ENCODE results near the gene TMEM178A. TPM values are rescaled to one million over a fixed set of nuclear protein-coding genes. Genes with fewer than 3 reads are reported as not detected.

Gene TMEM178A
- total RNA-seq, 1 donor from 2014 or later = 2.9 TPM

DNA sequence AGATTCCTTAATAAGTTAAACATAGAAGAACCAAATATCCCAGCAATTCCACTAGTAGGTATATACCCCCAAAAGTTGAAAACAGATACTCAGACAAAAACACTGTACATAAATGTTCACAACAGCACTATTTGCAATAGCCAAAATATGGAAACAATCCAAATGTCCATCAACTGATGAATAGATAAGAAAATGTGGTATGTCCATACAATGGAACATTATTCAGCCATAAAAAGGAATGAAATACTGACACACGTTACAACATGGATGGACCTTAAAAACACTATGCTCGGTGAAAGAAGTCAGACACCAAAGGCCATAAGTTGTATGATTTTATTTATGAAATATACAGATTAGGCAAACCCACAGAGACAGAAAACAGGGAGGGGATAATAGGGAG, 12.5 kb downstream of the TMEM178A start:
- no peak for DNase-seq (ENCODE audit: low spot score)

DNA sequence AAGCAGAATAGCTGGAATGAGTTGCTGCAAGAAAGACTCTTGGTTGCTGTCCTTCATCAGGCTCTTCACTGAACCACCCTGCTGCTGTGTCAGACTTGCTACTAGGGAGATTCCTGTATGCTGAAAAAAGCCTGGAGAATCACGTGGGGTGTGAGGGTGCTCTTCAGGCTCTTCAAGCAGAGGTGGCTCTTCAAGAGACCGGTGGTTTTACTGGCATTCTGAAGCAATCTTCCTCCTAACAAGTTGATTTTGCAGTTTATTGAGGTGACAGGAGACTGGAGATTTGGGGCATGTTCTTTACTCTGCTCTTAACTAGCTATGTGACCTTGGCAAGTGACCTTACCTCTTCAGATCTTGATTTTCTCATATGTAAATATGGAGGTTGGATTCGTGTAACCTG, 14.1 kb downstream of the TMEM178A start:
- no peak for DNase-seq (ENCODE audit: low spot score)

GRCh38 chr2:39682066-39682692, 16.5 kb downstream of the TMEM178A start:
- DNase-seq (ENCODE audit: low spot score) = no peak

- DNase-seq (ENCODE audit: low spot score) = no peak
Measured at GRCh38 chr2:39683022-39683699, 17.4 kb downstream of the TMEM178A start.

DNA sequence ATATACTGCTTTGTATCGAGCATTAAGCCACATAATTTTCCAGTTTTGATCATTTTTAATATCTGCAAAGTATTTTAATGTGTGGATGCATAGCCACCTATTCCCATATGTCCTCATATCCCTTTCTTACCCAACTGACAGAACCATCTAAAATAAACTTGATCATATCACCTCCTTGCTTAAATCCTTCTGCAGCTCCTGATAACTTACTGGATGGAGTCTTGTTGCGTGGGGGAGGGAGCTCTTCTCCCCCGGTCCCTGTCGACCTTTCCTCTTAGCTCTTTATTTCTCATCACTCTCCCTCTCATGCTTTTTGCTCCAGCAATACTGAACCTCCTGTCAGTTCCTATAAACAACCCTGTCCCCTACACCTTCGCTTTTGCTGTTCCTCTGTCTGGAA, 18.7 kb downstream of the TMEM178A start:
- no peak for DNase-seq (ENCODE audit: low spot score)

GRCh38 chr2:39685126-39685525, 19.4 kb downstream of the TMEM178A start:
- no peak for DNase-seq (ENCODE audit: low spot score)

DNA sequence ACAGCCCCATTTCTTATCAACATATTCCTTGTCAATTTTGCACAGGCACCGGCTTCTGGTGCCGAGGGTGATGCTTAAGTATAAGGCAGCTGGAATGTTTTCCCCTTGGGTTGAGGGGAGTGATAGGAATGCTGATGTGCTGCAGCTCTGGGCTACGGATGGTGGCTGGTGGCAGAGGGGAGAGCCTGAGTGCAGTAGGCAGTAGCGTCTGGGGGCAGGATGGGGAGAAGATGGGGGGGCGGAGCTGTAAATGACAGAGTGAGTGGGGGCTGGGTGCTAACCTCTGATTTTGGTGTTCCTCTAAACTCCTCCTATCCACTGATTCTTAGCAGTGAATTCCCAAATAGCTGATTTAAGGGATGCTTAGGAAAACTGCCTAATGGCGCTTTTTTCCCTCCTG, 20.7 kb downstream of the TMEM178A start:
- DNase-seq (ENCODE audit: low spot score) = no peak

- DNase-seq (ENCODE audit: low spot score) = no peak
Measured at GRCh38 chr2:39688181-39688580, 22.5 kb downstream of the TMEM178A start.

DNA sequence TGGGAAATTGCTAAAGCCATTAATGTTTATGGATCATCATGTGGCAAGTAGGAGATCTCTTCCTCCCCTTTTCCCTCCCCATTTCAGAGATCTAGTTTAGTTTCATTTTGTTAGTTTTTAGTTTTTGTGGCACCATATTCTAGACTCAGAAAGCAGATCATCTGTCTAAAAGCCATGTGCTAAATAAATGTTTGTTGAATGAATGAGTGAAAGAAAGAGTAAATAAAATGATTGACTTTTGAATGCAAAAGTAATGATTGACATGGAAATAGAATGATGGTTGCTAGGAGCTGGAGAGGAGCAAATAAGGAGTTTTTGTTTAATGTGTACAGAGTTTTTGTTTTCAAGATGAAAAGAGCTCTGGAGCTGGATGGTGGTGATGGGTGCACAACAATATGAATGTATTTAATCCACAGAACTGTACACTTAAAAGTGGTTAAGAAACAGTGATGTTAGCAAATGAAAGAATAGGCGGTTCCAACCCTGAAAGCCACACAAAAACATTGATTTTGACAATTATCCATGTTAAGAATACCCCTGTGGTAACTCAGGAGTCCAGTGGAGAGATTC, 23.6 kb downstream of the TMEM178A start:
- no peak for DNase-seq (ENCODE audit: low spot score)

DNA sequence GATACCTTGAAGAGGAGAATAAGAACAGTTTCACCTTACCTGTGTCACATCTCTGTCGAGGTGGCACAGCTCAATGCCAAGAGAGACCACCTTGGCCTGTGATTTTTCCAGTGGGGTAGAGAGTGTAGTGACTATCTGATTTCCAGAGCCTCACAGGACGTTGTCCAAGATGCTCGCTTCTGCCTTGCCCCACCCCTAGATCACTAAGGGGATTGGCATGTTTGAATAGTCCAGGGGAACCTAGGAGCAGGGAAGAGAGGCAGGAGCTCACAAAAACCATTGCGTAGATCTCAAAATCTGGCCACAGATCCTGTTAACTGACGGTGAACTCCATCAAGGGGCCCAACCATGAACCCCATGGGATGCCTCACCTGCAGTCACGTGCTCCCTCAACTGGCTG, 24.2 kb downstream of the TMEM178A start:
- no peak for DNase-seq (ENCODE audit: low spot score)

DNA sequence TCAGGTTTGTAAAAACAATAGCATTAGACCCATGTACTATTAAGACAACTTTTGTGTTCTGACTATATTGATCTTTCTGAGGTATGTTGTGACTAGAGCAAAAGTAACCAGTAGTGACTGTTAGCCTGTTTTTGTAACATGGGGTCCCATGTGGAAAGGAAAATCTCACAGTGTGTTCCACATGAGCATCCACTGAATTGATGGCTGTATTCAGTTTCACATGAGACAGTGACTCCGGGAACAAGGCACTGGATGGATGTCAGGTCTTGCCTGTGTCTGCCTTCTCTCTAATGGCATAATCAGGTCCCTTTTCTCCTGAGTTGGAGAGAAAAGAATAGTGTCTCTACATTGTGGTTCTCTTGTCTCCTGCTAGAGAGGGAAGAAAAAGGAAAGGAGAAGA, 27.5 kb downstream of the TMEM178A start:
- DNase-seq (ENCODE audit: low spot score) = no peak

DNA sequence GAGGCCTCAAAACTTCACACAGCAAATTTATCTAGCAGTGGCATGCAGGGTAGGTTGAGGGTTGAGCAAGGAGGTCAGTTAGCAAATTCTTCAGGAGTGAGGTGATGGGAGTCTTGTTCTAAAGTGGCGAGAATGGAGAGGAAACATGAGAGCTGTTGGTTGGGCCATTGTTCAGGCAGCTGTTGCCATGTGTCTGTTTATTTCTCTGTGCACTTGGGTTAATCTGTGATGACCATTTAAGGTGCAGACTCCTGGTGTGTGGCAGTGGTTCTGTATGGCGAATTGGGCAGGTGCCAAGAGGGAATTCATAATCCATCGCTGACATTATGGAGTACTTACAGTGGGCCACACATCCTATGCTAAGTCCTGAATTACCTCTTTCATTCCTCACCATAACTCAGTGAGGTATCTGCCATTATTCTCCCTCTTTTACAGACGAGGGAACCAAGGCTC, 30.4 kb downstream of the TMEM178A start:
- no peak for DNase-seq (ENCODE audit: low spot score)

- no peak for DNase-seq (ENCODE audit: low spot score)
Measured at GRCh38 chr2:39696838-39697237, 31.1 kb downstream of the TMEM178A start.

- DNase-seq (ENCODE audit: low spot score) = no peak
Measured at GRCh38 chr2:39697454-39697853, 31.7 kb downstream of the TMEM178A start.

GRCh38 chr2:39701137-39701536, 35.4 kb downstream of the TMEM178A start:
- no peak for DNase-seq (ENCODE audit: low spot score)

- no peak for DNase-seq (ENCODE audit: low spot score)
Measured at GRCh38 chr2:39703181-39703872, 37.6 kb downstream of the TMEM178A start.

DNA sequence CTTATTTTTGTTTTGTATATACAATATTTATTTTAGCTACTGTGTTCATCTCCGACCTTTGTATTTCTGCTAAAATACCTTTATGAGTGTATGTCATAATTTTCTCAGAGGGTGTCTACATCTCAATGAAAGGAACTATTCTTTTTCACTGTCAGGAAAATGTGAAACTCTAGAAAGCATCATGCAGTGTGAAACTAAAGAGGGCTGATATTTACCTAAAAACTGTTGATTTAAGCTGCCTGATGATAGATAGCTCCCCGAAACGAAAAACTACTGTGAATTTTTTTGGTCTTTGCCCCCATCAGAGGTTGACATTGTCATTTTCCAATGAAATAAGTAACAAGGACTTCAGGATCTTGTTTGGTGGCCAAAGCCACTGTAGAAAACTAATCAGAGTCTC, 38.8 kb downstream of the TMEM178A start:
- DNase-seq (ENCODE audit: low spot score) = no peak

DNA sequence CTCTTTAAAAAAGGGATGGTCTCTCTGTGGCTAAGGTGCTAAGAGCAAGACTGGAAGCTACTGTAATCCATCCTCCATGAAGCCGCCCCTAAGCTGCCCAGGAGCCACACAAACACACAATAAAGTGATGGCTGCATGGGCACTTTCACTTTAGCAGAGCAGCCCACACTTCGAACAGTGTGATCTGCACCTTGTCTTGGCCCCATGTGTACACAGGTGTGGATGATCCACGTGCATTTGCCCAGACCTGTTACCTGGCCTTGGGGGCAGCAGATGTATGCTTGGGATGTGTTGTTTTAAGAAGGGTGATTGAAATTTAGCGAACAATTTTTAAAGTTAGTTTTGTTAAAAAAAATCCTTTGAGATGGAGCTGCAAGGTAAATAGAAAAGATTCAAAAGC, 39.9 kb downstream of the TMEM178A start:
- DNase-seq (ENCODE audit: low spot score) = no peak

GRCh38 chr2:39706312-39706711, 40.6 kb downstream of the TMEM178A start:
- DNase-seq (ENCODE audit: low spot score) = no peak

DNA sequence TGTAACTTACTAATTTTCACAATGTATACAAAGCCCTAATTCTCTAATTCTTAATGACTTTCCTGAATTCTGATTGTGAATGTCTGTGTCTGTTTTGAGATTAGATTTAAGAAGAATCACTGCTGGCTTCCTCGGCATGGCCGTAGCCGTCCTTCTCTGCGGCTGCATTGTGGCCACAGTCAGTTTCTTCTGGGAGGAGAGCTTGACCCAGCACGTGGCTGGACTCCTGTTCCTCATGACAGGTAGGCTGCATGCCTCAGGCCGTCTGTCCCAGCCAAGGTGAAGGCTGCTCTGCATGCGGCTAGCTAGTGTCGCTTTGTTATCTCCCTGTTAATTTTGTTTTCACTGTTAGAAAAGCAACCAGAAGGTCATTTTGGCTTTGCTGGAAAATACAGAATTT, 41.2 kb downstream of the TMEM178A start:
- DNase-seq (ENCODE audit: low spot score) = no peak

DNA sequence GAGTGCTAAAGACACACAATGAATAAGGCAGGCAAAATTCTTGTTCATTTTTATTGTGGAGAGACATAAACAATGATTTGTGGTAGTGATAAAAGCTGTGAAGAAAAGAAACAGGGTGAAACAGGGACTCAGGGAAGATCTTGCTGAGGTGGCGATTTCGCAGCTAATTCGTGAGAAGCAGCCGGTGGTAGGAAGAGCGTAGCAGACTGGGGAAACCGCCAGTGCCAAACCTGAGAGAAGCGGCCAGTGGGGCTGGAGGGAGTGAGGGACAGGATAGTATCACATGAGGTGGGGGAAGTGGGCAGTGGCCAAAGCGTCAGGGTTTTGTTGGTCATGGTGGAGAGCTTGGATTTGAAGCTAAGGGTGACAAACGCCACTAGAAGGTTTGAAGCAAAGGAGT, 42.3 kb downstream of the TMEM178A start:
- DNase-seq (ENCODE audit: low spot score) = no peak

DNA sequence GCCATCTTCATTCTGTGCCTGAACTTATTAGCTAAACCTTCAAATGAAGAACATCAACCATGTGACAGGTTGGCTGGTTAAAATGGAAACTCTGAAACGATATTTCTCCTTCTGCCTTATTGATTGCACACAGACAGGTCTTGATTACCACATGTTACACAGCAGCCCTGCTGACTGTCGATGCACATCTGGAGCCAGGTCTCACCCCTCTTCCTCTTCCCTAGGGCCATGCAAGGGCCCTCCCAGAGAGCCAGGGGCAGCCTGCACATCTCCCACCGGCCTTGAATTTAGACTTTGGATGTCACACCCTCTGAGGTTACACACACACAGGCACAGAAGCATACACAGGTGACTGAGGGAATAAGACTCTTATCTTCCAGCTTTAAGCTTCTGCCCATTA, 45.1 kb downstream of the TMEM178A start:
- DNase-seq (ENCODE audit: low spot score) = no peak

DNA sequence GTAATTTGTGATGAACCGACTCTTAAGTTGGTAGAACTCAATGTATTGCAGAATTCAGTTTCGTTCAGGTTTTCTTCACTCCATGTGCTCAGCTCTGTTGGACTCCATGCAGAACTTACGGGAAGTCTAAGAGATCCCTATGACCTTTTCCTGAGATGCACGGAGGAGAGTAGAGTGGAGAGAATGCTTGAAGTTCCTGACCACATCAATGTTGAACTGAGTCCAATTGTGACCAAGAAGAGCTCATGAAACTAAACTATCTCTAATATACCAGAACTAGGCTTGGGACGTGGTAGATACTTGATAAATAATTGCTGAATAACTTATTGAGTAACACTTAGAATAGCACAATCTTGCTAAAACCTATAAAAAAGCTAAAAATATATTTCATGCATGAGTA, 47.2 kb downstream of the TMEM178A start:
- no peak for DNase-seq (ENCODE audit: low spot score)

Measured in ureter (tissue), 1 donor.